GM18511 (cell line): ENCODE data around the gene ECHS1.

Experiments used
- ATAC-seq: cut with Tn5 transposase; IDR thresholded peaks from one replicate; pipeline ENCODE4 v1.9.1; 2021; ENCODE audit warnings: mild to moderate bottlenecking, moderate library complexity; ENCODE audit not compliant: unreplicated experiment

The ECHS1 gene

DNA sequence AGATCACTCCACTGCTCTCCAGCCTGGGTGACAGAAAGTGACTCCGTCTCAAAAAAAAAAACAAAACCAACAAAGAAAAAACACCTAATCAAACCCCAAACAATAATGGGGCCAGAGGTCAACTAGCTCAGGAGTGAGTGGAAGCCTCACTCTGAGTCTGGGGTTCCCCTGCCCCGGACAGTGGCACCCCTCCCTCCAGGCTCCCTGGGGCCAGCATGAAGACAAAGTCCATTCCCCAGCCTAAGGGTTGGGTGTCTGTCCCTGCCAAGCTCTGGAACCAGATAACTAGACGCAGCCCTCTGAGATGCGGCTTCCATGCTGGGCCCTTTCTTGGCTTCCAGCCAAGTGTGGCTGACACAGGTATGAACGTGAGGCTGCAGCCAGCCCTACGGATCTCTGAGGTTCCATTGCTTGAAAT lies 13.6 kb downstream of the ECHS1 start:
- ATAC-seq, result no peak

DNA sequence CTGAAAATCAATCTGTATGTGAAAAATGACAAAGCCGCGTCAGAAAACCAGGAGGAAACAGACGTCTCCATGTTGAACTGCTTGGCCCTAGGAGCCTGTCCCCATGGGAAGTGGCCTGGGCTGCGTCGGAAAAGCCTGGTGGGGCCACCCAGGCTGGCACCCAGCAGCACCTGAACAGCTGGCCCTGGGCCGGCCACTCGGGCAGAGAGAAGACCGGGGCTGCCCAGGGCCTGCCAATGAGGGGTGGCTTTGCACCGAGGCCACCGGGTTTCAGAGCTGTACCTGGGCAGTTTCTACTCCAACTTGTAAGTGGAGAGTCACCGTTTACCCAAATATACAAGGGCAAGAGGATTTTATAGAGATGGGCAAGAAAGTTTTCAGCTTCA lies 14.2 kb downstream of the ECHS1 start:
- no peak for ATAC-seq

DNA sequence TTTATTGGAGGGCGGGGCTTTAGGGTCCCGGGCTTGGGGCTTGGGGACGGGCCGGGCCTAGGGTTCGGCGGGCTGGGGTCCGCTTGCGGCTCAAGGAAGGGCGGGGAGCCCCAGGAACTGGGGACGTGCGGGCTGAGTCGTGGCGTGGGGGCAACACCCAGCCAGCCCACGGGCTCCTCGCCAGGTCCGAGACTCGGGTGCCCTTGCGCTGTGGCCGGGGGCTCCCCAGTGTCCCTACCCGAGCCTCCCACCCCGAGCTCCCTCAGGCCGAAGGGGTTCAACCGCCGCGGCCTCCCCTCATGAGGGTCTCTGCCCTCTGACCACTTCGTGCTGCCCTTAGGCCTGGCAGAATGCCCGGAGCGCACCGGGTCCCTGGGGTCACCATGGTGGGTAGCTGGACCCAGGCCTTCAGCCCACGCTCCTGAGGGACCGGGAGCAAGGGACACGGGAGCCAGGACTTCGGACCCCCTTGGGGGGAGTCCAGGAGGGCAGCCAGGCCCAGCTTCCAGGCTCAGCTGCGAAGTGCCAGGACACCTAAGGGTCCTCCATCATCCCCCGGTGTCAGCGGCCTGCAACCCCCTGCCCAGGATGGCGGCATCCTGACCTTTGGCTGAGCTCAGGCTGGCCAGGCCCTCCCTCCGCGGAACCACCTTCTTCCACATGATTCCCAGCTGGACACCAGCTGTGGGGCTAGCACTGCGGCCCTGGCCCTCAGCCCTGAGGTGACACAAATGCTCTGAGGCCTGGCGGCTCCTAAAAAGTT lies 14.8 kb downstream of the ECHS1 start:
- ATAC-seq, result no peak

DNA sequence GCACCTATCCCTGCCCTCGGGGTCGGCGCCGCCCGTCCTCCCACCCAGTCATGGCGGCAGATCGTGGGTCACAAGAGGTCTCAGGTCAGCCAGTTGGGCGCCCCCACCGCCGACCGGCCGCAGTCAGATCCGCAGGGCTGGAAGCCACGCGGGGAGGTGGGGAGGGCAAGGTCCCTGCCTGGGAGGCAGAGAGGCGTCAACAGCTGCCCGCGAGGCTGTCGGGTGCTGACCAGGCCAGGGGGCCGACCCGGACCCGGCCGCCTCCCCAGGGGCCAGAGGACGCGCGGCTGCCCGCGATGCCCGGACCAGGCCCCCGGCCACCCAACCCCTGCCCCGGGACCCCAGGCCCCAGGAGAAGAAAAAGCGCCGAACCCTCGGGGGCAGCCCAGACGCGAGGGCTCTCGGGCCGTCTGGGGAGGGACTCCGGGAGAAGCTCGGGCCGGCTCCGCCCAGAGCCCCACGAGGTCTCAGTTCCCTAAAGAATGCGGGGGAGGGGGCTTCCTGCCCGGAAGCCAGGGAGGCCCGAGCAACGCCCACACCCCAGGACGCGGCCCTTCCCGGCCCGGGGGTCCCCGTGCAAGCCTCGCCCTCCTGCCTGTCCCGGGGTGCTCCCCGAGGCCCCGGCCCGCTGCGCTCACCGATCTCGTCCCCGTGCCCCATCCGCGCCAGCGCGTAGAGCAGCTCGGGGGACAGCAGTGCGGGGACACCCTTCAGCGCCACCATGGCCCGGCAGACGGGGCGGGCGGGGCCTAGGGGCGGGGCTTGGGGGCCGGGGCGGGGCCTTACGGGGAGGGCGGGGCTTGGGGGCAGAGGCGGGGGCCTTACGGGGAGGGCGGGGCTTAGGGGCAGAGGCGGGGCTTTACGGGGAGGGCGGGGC lies 15.6 kb downstream of the ECHS1 start, which contains the start of gene FUOM:
FUOM (minus strand) TSS at position 735 of the 877 bp plus-strand sequence; CDS start at position 723, 12 bp downstream.
- ATAC-seq, result peak; percentile 70

DNA sequence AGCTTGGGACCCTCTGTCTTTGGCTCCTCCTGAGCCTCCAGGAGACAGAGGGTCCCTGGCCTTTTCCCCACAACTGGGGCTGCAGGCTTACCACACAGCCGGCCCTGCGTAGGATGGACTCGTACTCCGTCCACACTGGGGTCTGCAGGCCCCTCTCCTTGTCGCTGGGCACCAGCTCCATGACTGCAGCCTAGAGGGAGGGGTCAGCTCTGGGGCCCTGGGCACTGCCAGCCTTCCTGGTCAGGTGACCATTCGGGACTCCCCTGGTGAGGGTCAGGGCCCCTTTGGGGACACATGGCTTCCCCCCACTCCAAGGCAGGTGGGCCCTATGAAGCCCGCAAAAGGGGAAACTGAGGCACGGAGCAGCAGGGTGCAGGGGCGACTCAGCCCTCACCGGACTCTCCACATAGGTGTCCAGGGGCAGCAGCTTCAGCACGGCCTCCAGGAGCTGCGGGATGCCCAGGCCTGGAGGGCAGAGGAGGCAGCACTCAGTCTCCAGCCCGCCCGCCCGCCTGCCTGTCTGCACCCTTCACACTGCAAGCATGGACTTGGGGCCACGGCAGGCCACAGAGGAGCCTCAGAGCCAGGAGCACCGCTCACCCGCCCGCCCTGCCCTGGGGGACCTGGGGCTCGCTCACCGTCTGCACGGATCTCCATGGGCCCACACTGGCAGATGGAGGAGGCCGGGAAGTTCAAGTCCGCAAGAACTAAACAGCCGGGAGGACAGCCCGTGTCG lies 16.4 kb downstream of the ECHS1 start:
- peak; percentile 3 for ATAC-seq

DNA sequence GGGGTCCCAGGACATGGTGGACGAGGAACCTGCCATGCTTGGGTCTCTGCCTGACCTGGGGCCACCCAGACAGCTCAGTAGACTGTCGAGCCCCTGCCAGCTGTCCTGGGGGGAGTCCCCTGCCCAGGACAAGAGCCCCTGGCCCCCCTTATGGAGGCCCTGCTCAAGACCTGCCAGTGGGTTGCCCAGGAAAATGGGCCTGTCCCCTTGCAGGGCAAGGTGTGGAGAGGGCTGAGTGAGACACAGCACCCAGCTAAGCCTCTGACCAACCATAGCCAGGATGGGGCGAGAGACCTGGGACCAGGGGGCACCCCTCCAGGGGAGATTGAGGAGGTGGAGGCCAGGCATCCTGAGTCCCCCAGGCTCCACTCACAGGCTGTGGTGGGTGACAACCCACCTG lies 17.2 kb downstream of the ECHS1 start:
- no peak for ATAC-seq

DNA sequence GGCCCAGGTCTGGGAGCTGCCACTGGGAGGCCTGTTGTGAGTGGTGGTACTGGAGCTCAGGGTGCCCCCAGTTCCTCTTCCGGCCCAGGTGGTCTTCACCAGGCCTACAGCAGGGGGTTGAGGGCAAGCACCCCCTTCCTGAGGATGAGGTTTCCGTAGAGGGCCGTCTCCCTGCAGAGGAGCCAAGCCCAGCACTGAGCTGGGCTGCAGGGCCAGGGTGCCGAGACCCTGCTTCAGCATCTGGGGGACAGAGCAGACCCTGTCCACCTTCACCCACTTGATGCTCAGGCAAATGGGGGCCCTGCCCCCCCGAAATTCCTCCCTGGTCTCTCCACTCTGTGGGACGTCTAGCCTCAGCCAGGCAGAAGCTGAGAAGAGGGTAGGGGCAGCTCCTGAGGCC lies 17.9 kb downstream of the ECHS1 start:
- ATAC-seq, result no peak

DNA sequence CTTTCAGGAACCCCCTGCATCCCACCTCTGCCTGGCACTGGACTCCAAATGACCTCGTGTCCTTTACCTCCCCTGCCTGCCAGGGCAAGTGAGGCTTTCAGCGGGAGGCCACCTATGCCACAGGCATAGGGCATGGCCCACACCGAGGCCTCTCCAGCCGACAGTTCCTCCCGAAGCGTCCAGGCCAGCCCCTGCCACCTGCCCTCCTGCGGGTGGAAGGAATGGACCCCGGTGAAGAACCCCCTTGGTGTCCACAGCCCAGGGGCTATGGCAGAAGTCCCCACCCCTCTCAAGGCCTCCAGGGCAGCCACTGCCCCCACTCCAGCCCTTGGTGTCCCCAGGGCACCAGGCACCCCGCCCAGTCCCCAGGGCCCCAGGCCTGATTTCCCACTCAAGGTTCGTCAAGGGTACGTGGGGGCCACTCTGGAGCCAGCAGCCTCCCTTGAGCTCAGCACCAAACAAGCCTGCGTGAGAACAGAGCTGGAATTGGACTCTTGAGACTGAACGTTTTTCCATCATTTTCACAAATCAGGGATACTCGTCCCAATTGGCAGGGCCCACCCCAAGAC lies 18.4 kb downstream of the ECHS1 start:
- ATAC-seq, result no peak

DNA sequence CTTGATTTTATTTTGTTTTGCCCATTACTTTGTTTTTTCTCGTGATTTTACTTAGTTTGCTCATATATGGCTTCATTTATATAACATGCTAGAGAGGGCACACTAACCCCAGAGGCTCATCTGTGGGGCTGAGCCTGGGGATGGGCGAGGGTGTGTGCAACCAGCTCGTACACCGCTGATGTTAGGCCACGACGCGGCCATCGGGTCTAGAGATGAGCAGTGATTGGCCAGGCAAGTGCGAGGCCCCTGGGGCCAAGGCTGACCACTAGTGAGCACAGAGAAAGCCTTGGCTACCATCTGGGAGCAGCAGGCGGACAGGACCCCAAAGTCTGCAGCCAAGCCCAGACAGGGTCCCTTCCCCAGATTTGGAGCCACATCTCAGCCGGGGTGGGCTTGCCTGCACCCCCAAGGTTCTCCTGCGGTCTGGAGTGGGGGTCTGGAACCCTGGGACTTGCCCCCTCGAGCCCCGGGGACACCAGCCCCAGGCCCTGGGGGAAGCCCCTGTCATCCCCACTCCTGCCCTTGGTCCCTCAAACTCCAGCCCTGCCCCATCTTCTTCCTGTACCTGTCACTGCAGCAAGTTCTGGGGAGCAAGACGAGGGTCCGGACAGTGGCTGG lies 19.1 kb downstream of the ECHS1 start:
- no peak for ATAC-seq

DNA sequence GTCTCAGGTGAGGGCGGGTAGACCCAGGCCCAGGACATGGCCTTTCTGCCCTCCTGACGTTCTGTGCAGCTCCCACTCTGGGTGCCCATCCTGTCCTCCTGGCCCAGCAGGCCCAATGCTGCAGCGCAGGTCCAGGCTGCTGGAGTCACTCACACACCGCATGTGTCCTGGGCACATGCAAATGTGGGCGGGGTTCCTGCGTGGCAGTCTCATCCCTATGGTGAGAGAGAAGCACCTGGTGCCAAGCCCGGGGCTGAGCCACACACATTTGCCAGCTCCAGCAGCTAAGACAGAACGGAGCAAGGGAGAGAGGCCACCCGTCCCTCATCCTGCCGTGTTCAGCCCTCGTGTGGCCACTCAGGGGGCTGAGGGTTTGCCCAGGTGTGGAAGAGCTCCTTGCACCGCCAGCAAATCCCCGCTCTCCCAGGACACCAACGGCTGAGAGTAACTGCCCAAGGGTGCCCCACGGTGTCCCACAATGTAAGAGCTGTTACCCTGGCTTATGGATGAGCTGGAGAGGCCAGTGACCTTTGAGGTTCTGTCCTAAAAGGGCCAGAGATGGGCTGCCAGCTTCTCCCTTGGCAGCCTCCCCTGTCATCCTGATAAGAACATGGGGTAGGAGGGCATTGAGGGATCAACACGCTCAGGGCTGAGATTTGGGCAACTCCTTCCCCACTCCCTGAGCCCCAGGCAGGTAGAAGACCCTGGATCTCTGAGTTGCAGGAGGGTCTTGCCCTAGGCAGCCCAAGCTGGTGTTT lies 19.8 kb downstream of the ECHS1 start:
- no peak for ATAC-seq

DNA sequence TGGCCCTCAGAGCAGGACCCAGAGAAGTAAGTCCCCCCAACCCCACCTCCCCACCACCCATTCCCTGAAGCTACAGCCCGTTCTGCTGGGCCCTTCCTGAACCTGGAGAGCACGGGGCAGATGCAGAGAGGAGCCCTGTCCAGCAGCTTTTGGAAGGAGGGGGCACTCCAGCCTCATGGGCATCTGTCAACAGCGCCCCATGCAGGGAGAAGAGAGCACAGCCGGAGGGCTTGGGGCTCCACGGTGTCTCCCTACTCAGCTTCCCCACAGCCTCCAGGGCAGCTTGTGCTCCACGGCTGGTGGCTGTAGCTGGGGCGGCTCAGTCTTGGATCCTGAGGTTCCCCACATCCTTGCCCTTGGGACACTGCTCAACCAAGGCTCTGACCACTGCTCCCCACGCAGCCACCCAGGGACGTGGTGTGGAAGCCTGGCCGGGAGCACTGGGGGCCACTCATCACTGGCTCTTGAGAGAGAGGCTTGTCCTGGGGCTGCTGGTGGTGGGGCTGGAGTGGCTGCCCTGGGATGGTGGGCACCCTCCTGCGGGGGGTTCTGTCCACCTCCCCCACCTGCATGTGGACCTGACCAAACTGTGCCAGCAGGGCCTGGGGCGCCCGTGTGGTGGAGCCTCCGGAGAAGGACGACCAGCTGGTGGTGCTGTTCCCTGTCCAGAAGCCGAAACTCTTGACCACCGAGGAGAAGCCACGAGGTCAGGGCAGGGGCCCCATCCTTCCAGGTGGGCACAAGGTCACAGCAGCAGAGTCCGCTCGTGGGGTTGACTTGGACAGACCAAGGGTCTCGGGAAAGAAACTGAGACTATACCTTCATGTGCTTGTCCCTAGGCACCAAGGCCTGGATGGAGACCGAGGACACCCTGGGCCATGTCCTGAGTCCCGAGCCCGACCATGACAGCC lies 21.5 kb downstream of the ECHS1 start:
- no peak for ATAC-seq

DNA sequence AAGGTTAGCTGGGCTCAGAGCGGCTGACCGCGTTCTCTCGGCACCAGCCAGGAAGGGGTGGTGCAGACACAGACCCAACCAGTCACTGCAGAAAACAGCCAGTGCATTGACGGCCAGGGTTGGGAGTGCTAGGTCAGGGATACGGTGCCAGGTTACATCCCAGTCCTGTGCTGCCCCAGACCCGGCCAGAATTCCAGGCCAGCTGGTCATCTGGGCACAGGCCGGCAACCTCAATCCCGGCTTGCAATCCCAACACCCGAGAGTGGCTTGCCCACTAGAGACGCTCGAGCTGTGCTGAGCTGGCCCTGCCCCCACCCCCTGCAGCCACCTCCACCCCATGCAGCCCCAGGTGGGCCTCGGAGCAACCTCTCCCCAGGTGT lies 22.2 kb downstream of the ECHS1 start:
- ATAC-seq, result no peak

DNA sequence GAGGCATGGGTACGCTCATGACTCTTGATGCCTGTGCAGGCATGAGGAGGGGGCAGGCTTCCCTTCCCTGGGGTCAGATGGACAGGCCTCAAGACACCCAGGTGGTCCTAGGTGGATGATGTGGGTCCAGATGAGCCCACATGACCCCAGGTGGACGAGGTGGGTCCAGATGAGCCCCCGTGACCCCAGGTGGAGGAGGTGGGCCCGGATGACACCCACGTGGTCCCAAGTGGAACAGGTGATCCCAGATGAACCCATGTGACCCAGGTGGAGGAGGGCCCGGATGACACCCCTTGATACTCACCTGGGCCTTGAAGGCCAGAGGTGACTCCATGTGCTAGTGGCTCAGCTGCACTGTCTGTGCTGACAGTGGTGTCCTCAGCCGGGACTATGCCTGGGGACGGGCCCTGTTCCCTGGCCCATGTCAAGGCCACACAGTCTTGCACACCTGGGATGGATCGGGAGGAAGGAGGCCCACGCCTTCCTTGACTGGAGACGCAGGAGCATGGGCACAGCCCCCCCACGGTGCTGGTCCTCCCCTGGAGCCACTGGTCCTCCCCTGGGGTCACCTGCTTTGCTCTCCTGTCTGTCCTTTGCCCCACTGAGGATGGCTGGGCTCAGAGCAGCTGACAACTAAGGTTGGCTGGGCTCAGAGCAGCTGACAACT lies 22.7 kb downstream of the ECHS1 start:
- no peak for ATAC-seq

DNA sequence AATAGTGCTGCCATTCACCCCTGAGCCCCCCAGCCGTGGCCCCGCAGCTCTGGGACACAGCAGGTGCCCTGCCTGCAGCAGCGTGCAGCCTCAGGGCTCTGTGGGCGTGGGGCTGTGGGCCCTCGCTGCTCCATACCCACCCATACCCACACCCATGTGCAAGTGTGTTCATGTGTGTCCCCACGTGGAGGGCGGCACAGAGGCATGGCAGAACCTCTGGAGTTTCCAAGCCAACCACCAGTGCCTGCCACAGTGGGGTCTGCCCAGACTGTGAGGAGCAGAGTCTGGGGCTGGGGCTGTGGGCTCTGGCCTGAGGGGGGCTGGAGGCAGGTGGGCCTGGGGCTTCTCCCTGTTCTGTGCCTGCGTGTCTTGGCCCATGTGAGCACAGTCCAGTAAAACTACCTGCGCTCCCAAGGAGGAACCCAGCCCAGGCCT lies 23.6 kb downstream of the ECHS1 start:
- no peak for ATAC-seq

DNA sequence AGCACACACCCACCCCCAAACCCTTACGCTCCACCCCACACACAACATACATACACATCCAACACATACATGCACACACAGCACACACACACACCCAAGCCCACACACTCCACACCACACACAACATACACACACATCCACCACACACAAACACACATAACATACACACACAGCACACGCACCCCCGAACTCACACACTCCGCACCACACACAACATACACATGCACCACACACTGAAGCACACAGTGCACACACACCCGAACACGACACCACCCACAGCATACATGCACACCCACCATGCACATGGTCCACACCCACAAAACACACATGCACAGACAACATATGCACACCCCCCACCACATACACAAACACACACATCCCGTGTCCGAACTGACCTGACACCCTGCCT lies 24.0 kb downstream of the ECHS1 start:
- no peak for ATAC-seq

DNA sequence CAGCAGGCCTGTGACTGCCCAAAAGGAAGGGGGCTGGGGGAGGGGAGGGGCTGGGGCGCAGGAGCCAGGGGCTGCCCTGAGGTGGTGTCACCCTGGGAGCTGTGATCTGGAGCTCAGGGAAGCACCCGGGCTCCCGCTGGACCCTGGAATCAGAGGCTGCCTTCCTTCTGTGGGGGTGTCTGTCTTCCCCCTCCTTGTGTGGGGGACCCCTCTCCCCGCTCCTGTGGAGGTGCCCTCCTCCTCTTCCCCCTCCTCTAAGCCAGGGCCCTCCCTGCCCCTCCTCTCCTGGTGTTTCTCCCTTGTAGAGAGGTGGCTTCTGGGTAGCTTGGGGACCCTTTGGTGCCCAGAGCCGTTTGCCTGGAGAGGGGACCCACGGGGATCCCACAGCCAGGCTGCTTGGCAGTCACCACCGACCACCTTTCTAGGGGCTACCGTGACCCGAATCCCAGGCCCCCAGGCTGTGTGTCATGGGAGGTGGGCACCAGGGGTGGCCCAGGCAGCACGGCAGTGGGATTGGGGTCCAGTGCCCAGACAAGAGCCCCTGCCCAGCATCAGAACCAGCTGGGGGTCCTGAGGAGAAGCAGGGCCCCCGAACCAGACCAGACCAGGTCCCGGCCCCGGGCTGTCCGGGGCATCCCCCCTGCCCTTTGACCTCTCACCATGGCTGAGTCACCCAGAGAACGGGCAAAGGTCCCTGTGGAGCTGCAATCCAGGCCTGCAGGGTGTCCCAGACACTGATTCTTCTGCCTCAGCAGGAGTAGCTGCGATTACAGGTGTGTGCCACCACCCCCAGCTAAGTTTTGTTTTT lies 25.2 kb downstream of the ECHS1 start:
- no peak for ATAC-seq

DNA sequence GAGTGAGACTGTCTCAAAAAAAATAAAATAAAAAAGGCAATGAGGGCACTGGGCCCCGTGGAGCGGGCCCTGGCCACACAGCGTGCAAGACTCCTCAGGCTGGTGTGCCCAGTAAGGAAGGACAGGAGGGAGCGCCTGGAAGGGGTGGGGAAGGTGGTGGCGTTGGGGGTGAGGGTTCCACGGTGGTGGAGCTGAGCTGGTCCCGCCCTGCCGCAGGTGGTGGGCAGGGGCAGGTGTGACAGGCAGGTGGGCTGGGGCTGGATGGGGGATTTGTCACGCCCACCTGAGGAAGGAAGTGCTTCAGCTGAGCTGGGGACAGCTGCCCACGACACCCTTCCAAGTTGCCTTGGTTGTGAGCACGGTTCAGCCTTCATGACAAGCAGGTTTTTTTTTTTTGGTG lies 26.7 kb downstream of the ECHS1 start:
- ATAC-seq, result no peak
